NB4 (cell line): ENCODE results near the gene METAP1D.

ENCODE experiments used
- CTCF ChIP-seq: IDR thresholded peaks from one replicate; pipeline ENCODE4 v1.5.1; 2012; ENCODE audit warnings: low read depth, low read length
- MAX ChIP-seq: IDR thresholded peaks from 2 replicates; pipeline ENCODE4 v1.6.1; 2011; ENCODE audit warnings: low read depth, low read length

DNA sequence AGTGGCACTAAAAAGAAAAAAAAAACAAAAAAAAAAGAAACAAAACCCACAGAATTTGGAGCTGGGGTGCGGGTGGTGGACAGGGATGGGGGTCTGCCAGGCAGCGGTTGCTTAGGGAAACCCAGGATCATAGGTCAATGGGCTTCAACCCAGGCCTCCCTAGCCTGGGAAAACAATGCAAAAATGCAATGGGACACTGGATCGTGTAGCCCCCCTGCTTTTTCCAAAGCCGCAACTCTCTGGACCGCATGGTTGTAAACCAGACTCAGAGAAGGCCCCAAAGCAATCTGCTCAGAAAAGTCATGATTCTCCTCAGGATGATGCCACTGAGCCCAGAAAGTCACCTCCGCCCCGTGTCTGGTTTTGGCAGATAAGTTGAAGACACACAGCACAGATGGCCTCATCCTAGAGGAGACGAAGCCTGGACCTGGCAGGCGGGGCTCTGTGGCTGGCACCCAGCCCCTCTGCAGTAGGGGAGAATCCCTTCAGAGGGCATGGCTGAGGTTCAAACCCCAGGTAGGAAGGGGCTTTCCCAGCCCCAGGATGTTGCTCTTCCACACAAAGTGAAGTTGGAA is 97.9 kb downstream of the METAP1D start:
- TF ChIP-seq CTCF (no peak), MAX (no peak)
